SK-N-MC (cell line): Measurements from ENCODE around the gene FAM193B.

Source experiments
- EZH2 ChIP-seq: fragments of 200-600 bp; sonication (generic); IDR thresholded peaks from one replicate; pipeline ENCODE4 v1.6.1; 2017; ENCODE audit warnings: antibody characterized with exemption
- POLR2AphosphoS5 ChIP-seq: IDR thresholded peaks from 2 replicates; pipeline ENCODE4 v1.6.1; 2012; ENCODE audit warnings: mild to moderate bottlenecking, low read depth, low read length, borderline replicate concordance

DNA sequence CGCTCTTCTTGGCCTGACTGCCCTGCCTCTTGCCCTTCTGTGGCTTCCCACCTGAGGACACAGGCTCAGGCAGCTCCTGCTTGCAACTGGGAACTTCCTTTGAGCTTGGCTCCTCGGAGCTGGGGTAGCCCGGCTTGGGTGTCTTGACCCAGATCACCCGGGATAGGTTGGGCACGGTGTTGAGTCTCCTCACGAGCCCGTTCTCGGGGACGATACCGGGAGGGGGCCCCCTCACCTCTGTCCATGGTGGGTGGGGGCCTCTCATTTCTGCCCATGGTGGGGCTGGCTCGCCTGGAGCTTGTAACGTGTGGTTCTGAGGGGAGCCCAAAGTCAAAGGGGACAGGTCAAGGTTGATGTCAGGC is 29.8 kb downstream of the FAM193B start:
- TF ChIP-seq POLR2AphosphoS5 (no peak), EZH2 (no peak)
